GM12878 (cell line): Measurements from ENCODE around the gene GNA15. TPM values are rescaled to one million over a fixed set of nuclear protein-coding genes. Genes with fewer than 3 reads are reported as not detected.

ENCODE experiments used
- FOS ChIP-seq: IDR thresholded peaks from 3 replicates; pipeline ENCODE4 v1.6.1; 2011; ENCODE audit warnings: borderline replicate concordance; ENCODE audit not compliant: insufficient read length; ENCODE audit errors: extremely low read depth
- HDAC2 ChIP-seq: fragments of 200-600 bp; sonication (generic); IDR thresholded peaks from 2 replicates; pipeline ENCODE4 v1.6.1; 2017
- KAT2A ChIP-seq: conservative IDR thresholded peaks from 2 replicates; pipeline ENCODE4 v1.6.1; 2011; ENCODE audit warnings: low read depth, low read length; ENCODE audit not compliant: control insufficient read depth
- KDM1A ChIP-seq: fragments of 200-600 bp; sonication (generic); IDR thresholded peaks from 2 replicates; pipeline ENCODE4 v1.6.1; 2016; ENCODE audit warnings: borderline replicate concordance
- MEF2B ChIP-seq: fragments of 450-650 bp; IDR thresholded peaks from 2 replicates; pipeline ENCODE4 v1.6.1; 2018; ENCODE audit warnings: mild to moderate bottlenecking, moderate library complexity; ENCODE audit not compliant: partially characterized antibody, poor library complexity, severe bottlenecking
- NFYA ChIP-seq: IDR thresholded peaks from 2 replicates; pipeline ENCODE4 v1.6.1; 2011; ENCODE audit warnings: low read depth, mild to moderate bottlenecking, low read length, improper control_type of control experiment, borderline replicate concordance
- NR2F1 ChIP-seq: fragments of 450-650 bp; conservative IDR thresholded peaks from 2 replicates; pipeline ENCODE4 v1.6.1; 2017; ENCODE audit warnings: mild to moderate bottlenecking
- POLR2A ChIP-seq: IDR thresholded peaks from 2 replicates; pipeline ENCODE4 v1.6.1; 2011; ENCODE audit warnings: low read depth, mild to moderate bottlenecking, low read length
- RAD51 ChIP-seq: fragments of 450-650 bp; IDR thresholded peaks from 2 replicates; pipeline ENCODE4 v1.6.1; 2016; ENCODE audit warnings: moderate library complexity, mild to moderate bottlenecking, inconsistent platforms
- RBBP5 ChIP-seq: fragments of 200-600 bp; sonication (generic); conservative IDR thresholded peaks from 2 replicates; pipeline ENCODE4 v1.6.1; 2016
- SREBF2 ChIP-seq: IDR thresholded peaks from 2 replicates; pipeline ENCODE4 v1.6.1; 2012; ENCODE audit warnings: mild to moderate bottlenecking, low read length
- SUZ12 ChIP-seq: fragments of 200-600 bp; sonication (generic); IDR thresholded peaks from one replicate; pipeline ENCODE4 v1.6.1; 2018; ENCODE audit warnings: antibody characterized with exemption, mild to moderate bottlenecking; ENCODE audit not compliant: unreplicated experiment
- TCF12 ChIP-seq: IDR thresholded peaks from 2 replicates; pipeline ENCODE4 v1.6.1; 2011; ENCODE audit warnings: low read depth, mild to moderate bottlenecking, low read length
- ZNF24 ChIP-seq: fragments of 450-650 bp; IDR thresholded peaks from 2 replicates; pipeline ENCODE4 v1.6.1; 2017; ENCODE audit warnings: antibody characterized with exemption, mild to moderate bottlenecking
- polyA plus RNA-seq, 11 experiments: library from polyadenylated mRNA; depleted of rRNA in 4 of 11; unstranded in 6 of 11; stranded (reverse) in 5 of 11; fragments of >200 nt; fragmentation: Nextera tagmentation in 4 of 11; fragmentation: Illumina TruSeq in 1 of 11; extraction: Ambion mirVana in 4 of 11; extraction: Trizol in 1 of 11; gene quantifications; 1 replicate in 1 of 11; 2 replicates in 10 of 11; pipeline versions ENCODE4 v1.2.1 to v1.2.3, GENCODE V29; 2011 to 2016; ENCODE audit warnings: inconsistent platforms in 2 of 11, missing spikeins in 2 of 11, low read depth in 1 of 11
- total RNA-seq, 4 experiments: library from RNA; depleted of rRNA in 3 of 4; stranded (reverse); fragments of >200 nt in 3 of 4; fragmentation: Illumina TruSeq in 1 of 4; extraction: Trizol in 1 of 4; gene quantifications; 2 replicates each; pipeline versions ENCODE4 v1.2.1 to v1.2.3, GENCODE V29; 2013 to 2021
- TF ChIP-seq, protein P1 (sequence below): fragments of 450-650 bp; IDR thresholded peaks from 2 replicates; pipeline ENCODE4 v1.6.1; 2017; ENCODE audit warnings: mild to moderate bottlenecking, low read depth, inconsistent platforms; ENCODE audit not compliant: poor library complexity, severe bottlenecking
- TF ChIP-seq, protein P2 (sequence below): IDR thresholded peaks from 2 replicates; pipeline ENCODE4 v1.6.1; 2012; ENCODE audit warnings: mild to moderate bottlenecking, low read depth, low read length
- TF ChIP-seq, protein P3 (sequence below): fragments of 450-650 bp; formaldehyde crosslinking; IDR thresholded peaks from 2 replicates; pipeline ENCODE4 v1.4.0; 2020; ENCODE audit warnings: mild to moderate bottlenecking, moderate library complexity
- TF ChIP-seq, protein P4 (sequence below): IDR thresholded peaks from 2 replicates; pipeline ENCODE4 v1.6.1; 2011; ENCODE audit warnings: low read depth, mild to moderate bottlenecking, low read length, moderate library complexity, borderline replicate concordance; ENCODE audit errors: extremely low read depth
- TF ChIP-seq, protein P5 (sequence below): fragments of 450-650 bp; IDR thresholded peaks from 2 replicates; pipeline ENCODE4 v1.6.1; 2017; ENCODE audit warnings: low read depth, mild to moderate bottlenecking, moderate library complexity

GNA15 gene
- total and polyA plus RNA-seq, 10 of the 15 experiments (the other 5 are each of a cell fraction or from before 2014, with no cell fraction given) = 0.42 to 18.0 (median 9.4) TPM

DNA sequence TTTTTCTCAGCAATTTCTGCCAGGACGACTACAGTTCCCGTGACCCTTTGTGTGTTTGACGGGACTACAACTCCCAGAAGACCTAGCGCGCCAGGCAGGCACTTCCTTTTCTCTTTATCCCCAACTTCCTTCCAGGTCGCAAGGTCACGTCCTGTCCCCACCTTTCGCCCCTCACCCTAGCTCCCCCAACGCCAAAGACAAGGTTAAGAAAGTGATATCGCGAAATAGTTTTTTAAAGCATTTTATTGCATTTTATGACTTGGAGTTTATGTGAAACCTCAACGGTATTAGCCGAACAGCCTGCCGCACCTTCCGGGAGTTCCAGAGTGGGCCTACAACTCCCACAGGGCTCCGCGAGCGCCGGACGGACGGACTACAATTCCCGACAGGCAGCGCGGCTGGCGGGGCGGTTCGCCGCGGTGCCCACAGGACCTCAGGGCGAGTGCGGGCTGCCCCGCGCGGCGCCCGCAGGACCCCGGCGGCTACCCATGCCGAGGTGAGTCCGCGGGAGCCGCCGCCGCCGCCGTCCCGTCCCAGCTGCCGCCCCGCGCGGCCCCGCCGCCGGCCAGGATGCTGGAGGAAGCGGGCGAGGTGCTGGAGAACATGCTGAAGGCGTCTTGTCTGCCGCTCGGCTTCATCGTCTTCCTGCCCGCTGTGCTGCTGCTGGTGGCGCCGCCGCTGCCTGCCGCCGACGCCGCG is 49.8 kb downstream of the GNA15 start, which contains the start of gene NCLN (continued):
- TF ChIP-seq ZNF24 = peak; percentile 7; the same call in 1 of the 2 replicates
- no peak for TF ChIP-seq NFYA
- peak; percentile 31 for TF ChIP-seq MEF2B
- TF ChIP-seq, protein P1, sequence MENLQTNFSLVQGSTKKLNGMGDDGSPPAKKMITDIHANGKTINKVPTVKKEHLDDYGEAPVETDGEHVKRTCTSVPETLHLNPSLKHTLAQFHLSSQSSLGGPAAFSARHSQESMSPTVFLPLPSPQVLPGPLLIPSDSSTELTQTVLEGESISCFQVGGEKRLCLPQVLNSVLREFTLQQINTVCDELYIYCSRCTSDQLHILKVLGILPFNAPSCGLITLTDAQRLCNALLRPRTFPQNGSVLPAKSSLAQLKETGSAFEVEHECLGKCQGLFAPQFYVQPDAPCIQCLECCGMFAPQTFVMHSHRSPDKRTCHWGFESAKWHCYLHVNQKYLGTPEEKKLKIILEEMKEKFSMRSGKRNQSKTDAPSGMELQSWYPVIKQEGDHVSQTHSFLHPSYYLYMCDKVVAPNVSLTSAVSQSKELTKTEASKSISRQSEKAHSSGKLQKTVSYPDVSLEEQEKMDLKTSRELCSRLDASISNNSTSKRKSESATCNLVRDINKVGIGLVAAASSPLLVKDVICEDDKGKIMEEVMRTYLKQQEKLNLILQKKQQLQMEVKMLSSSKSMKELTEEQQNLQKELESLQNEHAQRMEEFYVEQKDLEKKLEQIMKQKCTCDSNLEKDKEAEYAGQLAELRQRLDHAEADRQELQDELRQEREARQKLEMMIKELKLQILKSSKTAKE = no peak
- peak; percentile 57; the same call in 1 of the 2 replicates for TF ChIP-seq RAD51
- peak; percentile 75 for TF ChIP-seq POLR2A
- TF ChIP-seq FOS = no peak
- TF ChIP-seq, protein P2, sequence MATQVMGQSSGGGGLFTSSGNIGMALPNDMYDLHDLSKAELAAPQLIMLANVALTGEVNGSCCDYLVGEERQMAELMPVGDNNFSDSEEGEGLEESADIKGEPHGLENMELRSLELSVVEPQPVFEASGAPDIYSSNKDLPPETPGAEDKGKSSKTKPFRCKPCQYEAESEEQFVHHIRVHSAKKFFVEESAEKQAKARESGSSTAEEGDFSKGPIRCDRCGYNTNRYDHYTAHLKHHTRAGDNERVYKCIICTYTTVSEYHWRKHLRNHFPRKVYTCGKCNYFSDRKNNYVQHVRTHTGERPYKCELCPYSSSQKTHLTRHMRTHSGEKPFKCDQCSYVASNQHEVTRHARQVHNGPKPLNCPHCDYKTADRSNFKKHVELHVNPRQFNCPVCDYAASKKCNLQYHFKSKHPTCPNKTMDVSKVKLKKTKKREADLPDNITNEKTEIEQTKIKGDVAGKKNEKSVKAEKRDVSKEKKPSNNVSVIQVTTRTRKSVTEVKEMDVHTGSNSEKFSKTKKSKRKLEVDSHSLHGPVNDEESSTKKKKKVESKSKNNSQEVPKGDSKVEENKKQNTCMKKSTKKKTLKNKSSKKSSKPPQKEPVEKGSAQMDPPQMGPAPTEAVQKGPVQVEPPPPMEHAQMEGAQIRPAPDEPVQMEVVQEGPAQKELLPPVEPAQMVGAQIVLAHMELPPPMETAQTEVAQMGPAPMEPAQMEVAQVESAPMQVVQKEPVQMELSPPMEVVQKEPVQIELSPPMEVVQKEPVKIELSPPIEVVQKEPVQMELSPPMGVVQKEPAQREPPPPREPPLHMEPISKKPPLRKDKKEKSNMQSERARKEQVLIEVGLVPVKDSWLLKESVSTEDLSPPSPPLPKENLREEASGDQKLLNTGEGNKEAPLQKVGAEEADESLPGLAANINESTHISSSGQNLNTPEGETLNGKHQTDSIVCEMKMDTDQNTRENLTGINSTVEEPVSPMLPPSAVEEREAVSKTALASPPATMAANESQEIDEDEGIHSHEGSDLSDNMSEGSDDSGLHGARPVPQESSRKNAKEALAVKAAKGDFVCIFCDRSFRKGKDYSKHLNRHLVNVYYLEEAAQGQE = no peak
- TF ChIP-seq, protein P3, sequence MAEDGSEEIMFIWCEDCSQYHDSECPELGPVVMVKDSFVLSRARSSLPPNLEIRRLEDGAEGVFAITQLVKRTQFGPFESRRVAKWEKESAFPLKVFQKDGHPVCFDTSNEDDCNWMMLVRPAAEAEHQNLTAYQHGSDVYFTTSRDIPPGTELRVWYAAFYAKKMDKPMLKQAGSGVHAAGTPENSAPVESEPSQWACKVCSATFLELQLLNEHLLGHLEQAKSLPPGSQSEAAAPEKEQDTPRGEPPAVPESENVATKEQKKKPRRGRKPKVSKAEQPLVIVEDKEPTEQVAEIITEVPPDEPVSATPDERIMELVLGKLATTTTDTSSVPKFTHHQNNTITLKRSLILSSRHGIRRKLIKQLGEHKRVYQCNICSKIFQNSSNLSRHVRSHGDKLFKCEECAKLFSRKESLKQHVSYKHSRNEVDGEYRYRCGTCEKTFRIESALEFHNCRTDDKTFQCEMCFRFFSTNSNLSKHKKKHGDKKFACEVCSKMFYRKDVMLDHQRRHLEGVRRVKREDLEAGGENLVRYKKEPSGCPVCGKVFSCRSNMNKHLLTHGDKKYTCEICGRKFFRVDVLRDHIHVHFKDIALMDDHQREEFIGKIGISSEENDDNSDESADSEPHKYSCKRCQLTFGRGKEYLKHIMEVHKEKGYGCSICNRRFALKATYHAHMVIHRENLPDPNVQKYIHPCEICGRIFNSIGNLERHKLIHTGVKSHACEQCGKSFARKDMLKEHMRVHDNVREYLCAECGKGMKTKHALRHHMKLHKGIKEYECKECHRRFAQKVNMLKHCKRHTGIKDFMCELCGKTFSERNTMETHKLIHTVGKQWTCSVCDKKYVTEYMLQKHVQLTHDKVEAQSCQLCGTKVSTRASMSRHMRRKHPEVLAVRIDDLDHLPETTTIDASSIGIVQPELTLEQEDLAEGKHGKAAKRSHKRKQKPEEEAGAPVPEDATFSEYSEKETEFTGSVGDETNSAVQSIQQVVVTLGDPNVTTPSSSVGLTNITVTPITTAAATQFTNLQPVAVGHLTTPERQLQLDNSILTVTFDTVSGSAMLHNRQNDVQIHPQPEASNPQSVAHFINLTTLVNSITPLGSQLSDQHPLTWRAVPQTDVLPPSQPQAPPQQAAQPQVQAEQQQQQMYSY = no peak
- TF ChIP-seq, protein P4, sequence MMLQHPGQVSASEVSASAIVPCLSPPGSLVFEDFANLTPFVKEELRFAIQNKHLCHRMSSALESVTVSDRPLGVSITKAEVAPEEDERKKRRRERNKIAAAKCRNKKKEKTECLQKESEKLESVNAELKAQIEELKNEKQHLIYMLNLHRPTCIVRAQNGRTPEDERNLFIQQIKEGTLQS = peak; percentile 28; the same call in 1 of the 2 replicates
- TF ChIP-seq, protein P5, sequence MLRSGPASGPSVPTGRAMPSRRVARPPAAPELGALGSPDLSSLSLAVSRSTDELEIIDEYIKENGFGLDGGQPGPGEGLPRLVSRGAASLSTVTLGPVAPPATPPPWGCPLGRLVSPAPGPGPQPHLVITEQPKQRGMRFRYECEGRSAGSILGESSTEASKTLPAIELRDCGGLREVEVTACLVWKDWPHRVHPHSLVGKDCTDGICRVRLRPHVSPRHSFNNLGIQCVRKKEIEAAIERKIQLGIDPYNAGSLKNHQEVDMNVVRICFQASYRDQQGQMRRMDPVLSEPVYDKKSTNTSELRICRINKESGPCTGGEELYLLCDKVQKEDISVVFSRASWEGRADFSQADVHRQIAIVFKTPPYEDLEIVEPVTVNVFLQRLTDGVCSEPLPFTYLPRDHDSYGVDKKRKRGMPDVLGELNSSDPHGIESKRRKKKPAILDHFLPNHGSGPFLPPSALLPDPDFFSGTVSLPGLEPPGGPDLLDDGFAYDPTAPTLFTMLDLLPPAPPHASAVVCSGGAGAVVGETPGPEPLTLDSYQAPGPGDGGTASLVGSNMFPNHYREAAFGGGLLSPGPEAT = 0 out of 2 replicates have a peak, but pooled peaks have one; percentile 45
- TF ChIP-seq SUZ12 = no peak
- TF ChIP-seq NR2F1 = peak; percentile 100
- TF ChIP-seq RBBP5 = no peak
- no peak for TF ChIP-seq KAT2A
- no peak for TF ChIP-seq KDM1A
- TF ChIP-seq TCF12 = no peak
- TF ChIP-seq HDAC2 = no peak
- no peak for TF ChIP-seq SREBF2
